Measurements from ENCODE around the gene MAPK12.

The MAPK12 gene

DNA sequence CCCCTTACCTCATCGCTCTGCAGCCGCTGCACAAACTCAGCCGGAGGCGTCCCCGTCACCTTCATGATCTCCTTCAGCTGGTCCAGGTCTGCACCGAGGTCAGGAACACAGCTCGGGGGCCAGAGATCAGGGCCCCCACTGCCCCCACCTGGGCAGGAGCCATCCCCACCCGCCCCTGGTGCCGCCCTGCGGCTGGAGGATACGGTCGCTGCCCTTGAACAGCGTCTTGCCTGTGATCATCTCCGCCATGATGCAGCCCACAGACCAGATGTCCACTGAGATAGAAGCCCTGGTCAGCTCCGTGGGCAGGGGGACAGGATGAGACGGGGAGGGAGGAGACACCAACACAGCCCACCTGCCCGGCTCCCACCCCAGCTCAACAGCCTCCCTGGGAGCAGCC lies 5.9 kb downstream of the MAPK12 start:
- no peaks in the 10 kb centered on the region for H3K36me3 ChIP-seq (ENCODE audit: insufficient read depth, low read length)
- no peak overlapping the region for H3K9ac ChIP-seq (ENCODE audit: low read depth, low read length)
- peaks cover 7% of the 10 kb centered on the region for H3K27me3 ChIP-seq (ENCODE audit: insufficient read depth, low read length)
- H3K27ac ChIP-seq (ENCODE audit: low read depth, low read length) = no peak overlapping the region
- H3K4me3 ChIP-seq (ENCODE audit: low read length) = no peak overlapping the region
- no peaks in the 10 kb centered on the region for H3K4me1 ChIP-seq (ENCODE audit: insufficient read depth, low read length)
- no peaks in the 10 kb centered on the region for H3K9me3 ChIP-seq (ENCODE audit: insufficient read depth, low read depth, low read length)
- WGBS = 96% methylated on average over 17 of the region's 17 CpGs

DNA sequence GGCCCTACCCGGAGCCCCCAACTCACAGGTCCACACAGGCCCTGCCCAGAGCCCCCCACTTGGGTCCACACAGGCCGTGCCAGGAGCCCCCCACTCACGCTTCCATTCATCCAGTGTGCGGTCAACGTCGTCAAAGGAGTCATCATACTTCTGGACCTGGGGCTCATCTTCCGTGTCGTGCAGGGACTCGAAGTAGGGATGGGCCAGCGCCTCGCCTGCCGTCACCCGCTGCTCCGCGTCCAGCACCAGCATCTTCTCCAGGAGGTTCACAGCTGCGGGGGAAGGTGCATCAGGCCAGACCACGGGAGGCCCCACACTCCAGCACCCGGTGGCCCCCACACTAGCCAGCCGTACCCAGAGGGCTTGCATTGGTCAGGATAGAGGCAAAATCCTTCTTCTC lies 6.4 kb downstream of the MAPK12 start:
- WGBS = 94% methylated on average over 19 of the region's 19 CpGs
- H3K27ac ChIP-seq (ENCODE audit: low read depth, low read length) = no peak overlapping the region

DNA sequence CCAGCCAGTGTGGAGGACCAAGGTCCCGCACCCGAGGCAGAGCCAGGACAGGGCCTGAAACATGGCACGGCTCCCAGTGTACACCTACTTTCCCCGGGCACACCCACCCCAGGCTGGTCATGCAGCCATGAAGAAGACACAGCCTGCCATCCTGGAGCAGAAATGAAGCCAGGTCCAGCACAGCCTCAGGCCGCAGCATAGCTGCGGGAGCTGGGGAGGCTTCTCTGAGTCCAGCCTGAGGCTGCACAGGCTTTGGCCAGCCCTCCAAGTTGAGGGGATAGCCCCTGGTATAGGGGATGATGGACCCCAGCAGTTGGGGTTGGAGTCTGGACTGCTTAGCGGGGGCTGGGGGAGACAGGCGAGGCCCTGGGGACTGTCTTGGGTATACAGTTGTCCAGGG lies 7.5 kb downstream of the MAPK12 start:
- 89% methylated on average over 8 of the region's 8 CpGs for WGBS
- H3K4me3 ChIP-seq (ENCODE audit: low read length) = no peak overlapping the region

More for the DNA sequence above, 6.4 kb downstream of the MAPK12 start:
- H3K4me3 ChIP-seq (ENCODE audit: low read length) = no peak overlapping the region
- H3K27me3 ChIP-seq (ENCODE audit: insufficient read depth, low read length) = peaks cover 2% of the 10 kb centered on the region
- no peaks in the 10 kb centered on the region for H3K4me1 ChIP-seq (ENCODE audit: insufficient read depth, low read length)
- no peaks in the 10 kb centered on the region for H3K36me3 ChIP-seq (ENCODE audit: insufficient read depth, low read length)
- H3K9ac ChIP-seq (ENCODE audit: low read depth, low read length) = no peak overlapping the region
- no peaks in the 10 kb centered on the region for H3K9me3 ChIP-seq (ENCODE audit: insufficient read depth, low read depth, low read length)

DNA sequence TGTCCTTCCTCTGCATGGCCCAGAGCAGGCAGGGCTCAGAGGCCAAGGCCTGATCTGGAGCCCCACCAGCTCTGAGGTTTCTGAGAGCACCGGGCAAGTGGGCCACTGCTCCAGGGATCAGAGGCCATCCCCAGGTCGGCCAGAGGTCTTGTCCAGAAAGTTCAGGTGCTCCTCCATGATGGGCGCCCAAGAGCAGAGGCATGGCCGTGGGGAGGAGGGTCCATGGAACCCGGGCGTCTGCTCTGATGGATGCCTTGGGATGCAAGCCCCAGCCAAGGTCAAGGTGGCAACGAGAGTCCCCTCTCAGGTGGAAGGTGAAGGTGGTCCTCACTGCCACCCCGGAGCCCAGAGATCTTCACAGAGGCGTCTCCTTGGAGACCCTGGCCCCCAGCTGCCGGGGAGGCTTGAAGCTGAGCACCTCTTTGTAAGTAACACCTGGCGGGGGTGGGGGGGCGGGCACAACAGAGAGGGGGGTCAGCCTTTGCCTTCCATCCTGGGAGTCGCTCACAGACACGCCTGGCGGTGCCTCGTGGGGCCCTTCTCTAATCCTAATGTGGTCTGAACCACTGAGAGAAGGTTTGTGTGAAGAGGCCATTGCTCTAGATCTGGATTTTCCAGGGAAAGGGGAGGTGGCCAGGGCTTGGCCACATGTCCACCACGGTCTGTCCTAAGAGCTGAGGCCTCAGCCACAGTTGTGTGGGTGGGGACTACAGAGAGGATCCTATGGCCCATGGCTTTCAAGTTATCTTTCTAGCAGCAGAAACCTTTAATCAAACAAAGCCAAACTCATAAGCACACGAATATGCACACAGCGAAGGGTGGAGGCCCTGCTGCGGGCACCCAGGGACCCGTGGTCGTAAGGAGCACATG lies 8.2 kb downstream of the MAPK12 start:
- H3K36me3 ChIP-seq (ENCODE audit: insufficient read depth, low read length) = no peaks in the 10 kb centered on the region
- WGBS = 93% methylated on average over 22 of the region's 22 CpGs
- no peaks in the 10 kb centered on the region for H3K4me1 ChIP-seq (ENCODE audit: insufficient read depth, low read length)
- H3K27ac ChIP-seq (ENCODE audit: low read depth, low read length) = no peak overlapping the region
- H3K27me3 ChIP-seq (ENCODE audit: insufficient read depth, low read length) = no peaks in the 10 kb centered on the region
- no peaks in the 10 kb centered on the region for H3K9me3 ChIP-seq (ENCODE audit: insufficient read depth, low read depth, low read length)
- H3K9ac ChIP-seq (ENCODE audit: low read depth, low read length) = no peak overlapping the region
- no peak overlapping the region for H3K4me3 ChIP-seq (ENCODE audit: low read length)

More for the DNA sequence above, 7.5 kb downstream of the MAPK12 start:
- H3K9ac ChIP-seq (ENCODE audit: low read depth, low read length) = no peak overlapping the region
- no peak overlapping the region for H3K27ac ChIP-seq (ENCODE audit: low read depth, low read length)
- no peaks in the 10 kb centered on the region for H3K4me1 ChIP-seq (ENCODE audit: insufficient read depth, low read length)
- no peaks in the 10 kb centered on the region for H3K27me3 ChIP-seq (ENCODE audit: insufficient read depth, low read length)
- H3K9me3 ChIP-seq (ENCODE audit: insufficient read depth, low read depth, low read length) = no peaks in the 10 kb centered on the region
- no peaks in the 10 kb centered on the region for H3K36me3 ChIP-seq (ENCODE audit: insufficient read depth, low read length)

DNA sequence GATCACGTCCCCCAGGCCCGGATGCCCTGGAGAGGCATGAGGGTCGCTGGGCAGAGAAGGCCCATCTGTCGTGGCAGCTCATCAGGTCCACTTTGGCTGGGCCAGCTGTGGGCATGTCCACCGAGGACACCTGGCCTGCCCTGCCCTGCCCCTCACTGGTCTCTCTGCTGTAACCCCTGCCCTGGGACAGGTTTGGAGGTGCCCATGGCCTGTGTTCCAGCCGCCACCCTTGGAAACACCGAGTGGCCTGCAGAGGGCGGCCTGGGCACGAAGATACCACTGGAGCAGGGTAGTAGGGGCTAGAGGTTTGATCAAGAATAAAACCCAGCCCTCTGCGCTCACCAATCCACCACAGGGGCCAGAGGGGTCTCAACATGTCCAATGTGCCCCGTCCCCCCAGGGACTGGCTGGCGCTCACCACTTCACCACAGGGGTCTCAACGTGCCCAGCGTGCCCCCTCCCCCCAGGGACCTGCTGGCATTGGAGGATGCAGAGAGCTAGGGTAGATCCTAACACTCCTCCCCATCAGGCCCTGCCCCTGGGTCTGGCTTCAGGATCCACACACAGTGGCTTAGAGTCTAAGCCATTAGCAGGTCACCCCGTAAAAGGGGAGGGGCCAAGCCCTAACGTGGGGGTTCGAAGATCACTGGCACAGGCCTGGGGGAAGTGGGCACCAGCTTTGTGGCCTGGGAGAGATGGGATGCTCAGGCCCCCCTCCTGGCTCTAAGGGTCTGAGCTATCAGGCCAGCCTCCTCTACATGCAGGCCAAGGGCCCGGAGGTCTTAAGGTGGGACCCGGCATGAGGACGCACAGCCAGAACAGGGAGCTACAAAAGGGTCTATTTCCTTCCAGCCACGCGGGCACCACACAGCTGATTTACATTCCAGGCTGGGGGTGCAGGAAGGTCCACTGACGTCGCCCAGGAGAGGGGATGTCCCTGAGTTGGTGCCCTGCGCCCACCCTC lies 9.1 kb downstream of the MAPK12 start:
- H3K4me3 ChIP-seq (ENCODE audit: low read length) = peak overlapping the region; percentile 72; the same call in 1 of the 2 replicates
- WGBS = 62% methylated on average over 25 of the region's 25 CpGs
- no peaks in the 10 kb centered on the region for H3K36me3 ChIP-seq (ENCODE audit: insufficient read depth, low read length)
- H3K9ac ChIP-seq (ENCODE audit: low read depth, low read length) = no peak overlapping the region
- H3K4me1 ChIP-seq (ENCODE audit: insufficient read depth, low read length) = no peaks in the 10 kb centered on the region
- H3K27ac ChIP-seq (ENCODE audit: low read depth, low read length) = no peak overlapping the region
- no peaks in the 10 kb centered on the region for H3K27me3 ChIP-seq (ENCODE audit: insufficient read depth, low read length)
- no peaks in the 10 kb centered on the region for H3K9me3 ChIP-seq (ENCODE audit: insufficient read depth, low read depth, low read length)

GRCh38 chr22:50251477-50252081 lies 9.9 kb downstream of the MAPK12 start:
- H3K9ac ChIP-seq (ENCODE audit: low read depth, low read length) = peak overlapping the region; percentile 58; the same call in 1 of the 2 replicates
- H3K36me3 ChIP-seq (ENCODE audit: insufficient read depth, low read length) = peaks cover 3% of the 10 kb centered on the region
- H3K4me1 ChIP-seq (ENCODE audit: insufficient read depth, low read length) = no peaks in the 10 kb centered on the region
- WGBS = 12% methylated on average over 36 of the region's 36 CpGs
- no peaks in the 10 kb centered on the region for H3K27me3 ChIP-seq (ENCODE audit: insufficient read depth, low read length)
- H3K4me3 ChIP-seq (ENCODE audit: low read length) = peak overlapping the region; percentile 72
- H3K9me3 ChIP-seq (ENCODE audit: insufficient read depth, low read depth, low read length) = no peaks in the 10 kb centered on the region
- no peak overlapping the region for H3K27ac ChIP-seq (ENCODE audit: low read depth, low read length)

- WGBS = 2% methylated on average over 81 of the region's 81 CpGs
- Histone ChIP-seq H3K36me3 (ENCODE audit: insufficient read depth, low read length) (peaks cover 9% of the 10 kb centered on the region), H3K27me3 (ENCODE audit: insufficient read depth, low read length) (no peaks in the 10 kb centered on the region), H3K9me3 (ENCODE audit: insufficient read depth, low read depth, low read length) (no peaks in the 10 kb centered on the region), H3K9ac (ENCODE audit: low read depth, low read length) (peak within 1 kb of the TSS; percentile 76), H3K4me3 (ENCODE audit: low read length) (peak within 1 kb of the TSS; percentile 72), H3K27ac (ENCODE audit: low read depth, low read length) (peak within 1 kb of the TSS; percentile 54; the same call in 1 of the 2 replicates), H3K4me1 (ENCODE audit: insufficient read depth, low read length) (no peaks in the 10 kb centered on the region)
Measured at GRCh38 chr22:50250555-50251476, 10.7 kb downstream of the MAPK12 start, which contains the start of gene HDAC10. HDAC10 (minus strand) TSS chr22:50251265; CDS start chr22:50251032, 233 bp downstream.

DNA sequence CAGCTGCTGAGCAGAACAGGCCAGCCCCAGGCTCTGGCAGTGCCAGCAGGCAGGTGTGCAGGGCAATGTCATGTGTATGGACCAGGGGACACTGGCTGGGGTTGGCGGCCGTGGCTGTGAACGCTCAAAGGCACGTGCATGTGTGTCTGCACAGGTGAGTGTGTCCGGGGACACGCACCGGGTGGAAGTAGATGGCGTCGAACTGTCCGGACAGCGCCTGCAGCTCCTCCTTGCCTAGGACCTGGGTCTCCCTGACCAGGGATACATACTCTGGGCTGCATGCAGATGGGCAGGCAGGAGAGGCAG lies 11.3 kb downstream of the MAPK12 start:
- H3K4me3 ChIP-seq (ENCODE audit: low read length) = peak overlapping the region; percentile 72
- no peak overlapping the region for H3K9ac ChIP-seq (ENCODE audit: low read depth, low read length)
- no peaks in the 10 kb centered on the region for H3K4me1 ChIP-seq (ENCODE audit: insufficient read depth, low read length)
- no peak overlapping the region for H3K27ac ChIP-seq (ENCODE audit: low read depth, low read length)
- H3K36me3 ChIP-seq (ENCODE audit: insufficient read depth, low read length) = peaks cover 9% of the 10 kb centered on the region
- 84% methylated on average over 11 of the region's 11 CpGs for WGBS
- H3K9me3 ChIP-seq (ENCODE audit: insufficient read depth, low read depth, low read length) = no peaks in the 10 kb centered on the region
- H3K27me3 ChIP-seq (ENCODE audit: insufficient read depth, low read length) = no peaks in the 10 kb centered on the region

DNA sequence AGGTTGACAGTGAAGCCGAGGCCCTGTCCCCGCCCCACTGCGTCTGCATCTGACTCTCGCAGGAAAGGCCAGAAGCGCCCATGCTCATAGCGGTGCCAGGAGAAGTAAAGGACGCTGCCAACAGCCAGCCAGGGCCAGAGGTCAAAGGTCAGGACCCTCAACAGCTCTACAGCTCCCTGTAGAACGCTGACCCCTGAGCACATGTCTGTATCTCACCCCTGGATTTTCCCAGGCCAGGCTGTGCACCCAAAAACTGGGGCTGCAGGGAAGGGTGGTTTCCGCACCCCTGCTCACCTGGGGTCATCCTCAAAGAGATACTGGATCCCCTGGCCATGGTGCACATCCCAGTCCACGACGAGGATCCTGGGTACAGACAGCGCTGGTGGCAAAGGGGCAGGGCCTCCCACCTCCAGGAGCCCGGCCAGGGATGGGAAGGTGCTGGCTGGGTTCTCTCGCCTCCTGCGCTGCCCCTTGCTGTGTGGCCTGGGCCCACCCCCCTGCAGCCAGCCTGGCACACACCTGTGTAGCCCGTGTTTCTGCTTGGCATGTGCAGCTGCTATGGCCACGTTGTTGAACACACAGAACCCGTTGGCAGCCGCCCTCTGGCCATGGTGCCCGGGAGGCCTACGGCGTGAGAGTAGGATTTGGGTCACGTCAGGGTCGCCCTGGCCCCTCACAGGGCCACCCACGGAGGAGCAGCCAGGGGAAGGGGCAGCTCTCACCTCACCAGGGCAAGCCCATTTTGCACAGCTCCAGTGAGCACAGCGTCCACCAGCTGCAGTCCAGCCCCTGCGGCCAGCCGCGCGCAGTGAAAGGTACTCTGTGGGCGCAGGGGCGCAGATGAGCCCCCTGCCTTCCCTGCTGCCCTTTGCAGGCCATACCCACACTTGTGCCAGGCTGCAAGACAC lies 11.9 kb downstream of the MAPK12 start:
- peaks cover 9% of the 10 kb centered on the region for H3K36me3 ChIP-seq (ENCODE audit: insufficient read depth, low read length)
- H3K27me3 ChIP-seq (ENCODE audit: insufficient read depth, low read length) = no peaks in the 10 kb centered on the region
- H3K4me1 ChIP-seq (ENCODE audit: insufficient read depth, low read length) = no peaks in the 10 kb centered on the region
- H3K9ac ChIP-seq (ENCODE audit: low read depth, low read length) = no peak overlapping the region
- H3K4me3 ChIP-seq (ENCODE audit: low read length) = no peak overlapping the region; the same call in 1 of the 2 replicates
- H3K9me3 ChIP-seq (ENCODE audit: insufficient read depth, low read depth, low read length) = no peaks in the 10 kb centered on the region
- no peak overlapping the region for H3K27ac ChIP-seq (ENCODE audit: low read depth, low read length)
- 93% methylated on average over 32 of the region's 32 CpGs for WGBS
